Hematopoietic multipotent progenitor cell (in vitro differentiated cells): ENCODE results near the gene HOTAIR. TPM values are rescaled to one million over a fixed set of nuclear protein-coding genes. Genes with fewer than 3 reads are reported as not detected.

Experiments
- DNase-seq, 3 donors: peaks; one replicate each; pipeline ENCODE4 v3.0.0-alpha.2; 2011 to 2015; ENCODE audit warnings: low read depth in 2 of 3, low spot score in 2 of 3
- total RNA-seq: library from RNA; depleted of rRNA; stranded (reverse); fragments of >200 nt; gene quantifications from one replicate; pipeline ENCODE4 v1.2.3, GENCODE V29; 2012

HOTAIR gene
- total RNA-seq, 1 donor, result not detected

DNA sequence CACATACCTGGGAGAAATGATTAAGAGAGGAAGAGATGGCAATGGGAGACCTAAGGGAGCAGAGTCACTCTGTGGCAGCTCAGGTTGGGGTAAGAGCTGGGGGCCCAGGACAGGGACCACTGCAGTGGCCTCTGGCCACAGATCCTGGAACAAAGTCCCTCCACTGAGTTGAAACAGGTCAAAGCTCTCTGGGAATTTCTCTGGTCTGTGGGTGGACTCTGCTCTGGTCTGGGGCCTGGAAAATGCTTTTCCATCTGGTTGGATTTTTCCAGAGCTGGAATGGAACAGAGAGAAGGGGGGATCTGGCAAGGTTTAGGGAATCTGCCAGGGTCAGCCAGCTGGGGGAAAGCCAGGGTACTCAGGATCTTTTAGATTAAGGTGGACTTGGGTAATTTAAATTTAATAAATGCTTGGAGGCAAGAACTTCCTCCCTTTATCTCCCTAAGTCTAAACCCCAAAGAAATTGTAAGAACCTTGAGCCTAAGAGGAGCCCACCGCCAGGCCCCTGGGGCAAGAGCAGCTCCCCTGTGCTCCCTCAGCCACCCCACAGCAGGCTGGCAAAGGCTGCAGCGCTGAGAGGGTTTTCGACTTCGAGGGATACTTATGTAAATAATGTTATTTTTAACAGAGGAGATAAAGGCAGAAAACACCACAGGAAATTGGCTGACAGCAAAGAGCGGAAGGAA is 13.9 kb upstream of the HOTAIR start:
- no peak for DNase-seq

DNA sequence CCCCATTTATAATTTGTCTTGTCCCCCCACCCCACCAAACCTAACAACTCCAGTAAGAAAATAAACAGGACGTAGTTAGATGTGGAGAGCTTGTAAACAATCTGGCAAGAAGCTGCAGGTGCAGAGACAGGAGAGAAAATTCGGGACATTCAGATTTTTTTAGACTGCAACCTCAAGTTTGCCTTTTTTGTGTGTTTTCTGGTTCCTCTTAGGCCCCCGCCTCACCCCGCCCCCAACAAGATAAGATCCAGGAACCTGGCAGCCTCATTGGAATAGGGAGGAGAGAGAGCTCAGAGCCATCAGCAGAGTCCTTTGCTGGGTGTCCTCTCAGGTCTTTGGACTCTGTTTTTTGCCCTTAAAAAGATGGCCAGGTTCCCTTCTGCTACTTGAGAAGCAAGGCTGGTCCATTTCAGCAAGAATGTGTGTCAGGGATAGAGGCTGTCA is 13.1 kb upstream of the HOTAIR start:
- no peak for DNase-seq

DNA sequence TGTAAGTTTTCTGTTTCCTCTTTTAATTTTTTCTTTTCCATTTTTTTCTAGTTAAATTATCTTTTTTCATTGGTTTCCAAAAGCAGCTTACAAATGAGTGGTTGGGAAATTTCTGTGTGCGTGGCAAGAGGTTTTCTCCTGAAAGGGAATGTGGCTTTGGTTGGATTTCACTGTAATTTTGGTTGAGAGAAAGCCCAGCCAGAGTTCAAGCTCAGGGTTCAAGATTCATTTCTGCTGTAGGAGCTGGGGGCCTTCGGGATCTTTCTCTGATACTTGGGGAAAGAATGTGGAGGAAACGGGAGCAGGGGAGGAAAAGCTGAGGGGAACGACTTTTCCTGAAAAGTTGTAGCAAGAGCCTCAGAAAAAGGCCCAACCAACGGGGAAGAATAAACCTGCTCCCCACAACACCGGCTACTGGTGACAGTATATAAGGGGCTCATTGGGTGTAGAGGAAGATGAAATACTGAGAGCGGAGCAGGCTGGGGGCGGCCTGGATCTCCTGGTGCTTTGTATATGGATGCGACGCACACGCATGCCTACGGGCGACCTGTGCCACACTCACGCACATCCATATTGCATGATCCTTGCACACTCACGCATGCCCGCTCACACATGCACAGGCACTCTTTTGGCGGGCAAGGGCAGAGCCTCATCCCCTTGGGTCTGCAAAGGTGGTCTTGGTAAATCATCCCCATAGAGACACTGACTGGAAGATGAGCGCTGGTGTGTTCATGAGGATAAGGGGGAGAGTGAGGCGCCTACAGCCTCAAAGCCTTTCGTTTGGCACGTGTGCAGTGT is 12.1 kb upstream of the HOTAIR start:
- no peak for DNase-seq

- DNase-seq, result no peak
These were observed 11.4 kb upstream of the HOTAIR start for GRCh38 chr12:53985994-53986685.

- no peak for DNase-seq
These were observed 10.9 kb upstream of the HOTAIR start for GRCh38 chr12:53985692-53985993.

- peak in 2 of 3 donors; percentile 88 to 90 for DNase-seq
These were observed 10.3 kb upstream of the HOTAIR start, which contains the start of gene HOXC10 for GRCh38 chr12:53984901-53985691. Gene HOXC10 (plus strand): TSS chr12:53985146. CDS start chr12:53985260, 114 bp downstream.

- no peak for DNase-seq
These were observed 9.3 kb upstream of the HOTAIR start for GRCh38 chr12:53983950-53984572.

GRCh38 chr12:53983568-53983949 is 8.8 kb upstream of the HOTAIR start:
- no peak for DNase-seq

GRCh38 chr12:53982648-53983567 is 8.2 kb upstream of the HOTAIR start:
- DNase-seq, result no peak

DNA sequence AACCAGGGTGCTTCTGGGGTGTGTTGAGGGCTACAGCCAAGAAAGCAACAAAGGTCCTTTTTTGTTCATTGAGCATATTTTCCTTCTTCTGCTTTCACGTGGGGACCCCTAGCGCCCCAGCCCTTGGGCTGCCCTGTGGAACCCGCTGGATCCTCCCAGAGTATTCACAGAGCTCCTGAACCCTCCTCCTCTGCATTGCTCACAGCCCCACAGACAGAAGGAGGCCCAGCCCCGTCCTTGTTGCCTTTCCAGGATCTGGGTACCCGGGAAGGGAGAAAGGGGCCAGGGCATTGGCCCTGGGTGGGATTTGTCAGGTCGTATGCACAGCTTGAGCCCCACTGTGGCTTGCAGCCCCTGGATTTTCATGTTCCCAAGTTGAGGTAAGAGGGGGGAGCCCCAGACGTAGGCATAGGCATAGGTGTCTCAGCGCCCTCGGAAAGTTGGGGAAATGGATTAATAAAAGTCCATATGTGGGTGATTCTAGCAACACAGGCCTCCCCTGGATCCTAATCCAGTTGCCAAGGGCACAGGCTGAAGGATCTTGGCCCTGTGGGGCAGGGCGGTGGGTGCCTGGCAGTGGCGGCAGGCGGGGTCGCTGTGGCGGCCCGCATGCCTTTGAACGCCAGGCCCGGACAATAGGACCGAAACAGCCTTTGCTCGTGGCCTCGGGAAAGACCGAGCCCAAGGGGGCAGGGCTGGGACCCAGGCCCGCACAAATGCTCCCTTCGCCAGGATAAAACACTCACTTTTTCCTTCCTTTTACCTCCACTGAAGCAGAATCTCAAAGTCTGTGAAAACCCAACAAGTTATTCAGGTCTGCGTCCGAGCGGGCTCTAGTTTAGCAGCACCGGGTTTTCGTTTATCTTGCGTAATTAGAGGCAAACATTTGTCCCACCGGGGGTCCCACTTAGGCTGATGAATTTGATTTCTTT is 7.1 kb upstream of the HOTAIR start:
- DNase-seq, result no peak

- DNase-seq, result no peak
These were observed 6.2 kb upstream of the HOTAIR start for GRCh38 chr12:53980802-53981496.

GRCh38 chr12:53980104-53980801 is 5.5 kb upstream of the HOTAIR start:
- no peak for DNase-seq

DNA sequence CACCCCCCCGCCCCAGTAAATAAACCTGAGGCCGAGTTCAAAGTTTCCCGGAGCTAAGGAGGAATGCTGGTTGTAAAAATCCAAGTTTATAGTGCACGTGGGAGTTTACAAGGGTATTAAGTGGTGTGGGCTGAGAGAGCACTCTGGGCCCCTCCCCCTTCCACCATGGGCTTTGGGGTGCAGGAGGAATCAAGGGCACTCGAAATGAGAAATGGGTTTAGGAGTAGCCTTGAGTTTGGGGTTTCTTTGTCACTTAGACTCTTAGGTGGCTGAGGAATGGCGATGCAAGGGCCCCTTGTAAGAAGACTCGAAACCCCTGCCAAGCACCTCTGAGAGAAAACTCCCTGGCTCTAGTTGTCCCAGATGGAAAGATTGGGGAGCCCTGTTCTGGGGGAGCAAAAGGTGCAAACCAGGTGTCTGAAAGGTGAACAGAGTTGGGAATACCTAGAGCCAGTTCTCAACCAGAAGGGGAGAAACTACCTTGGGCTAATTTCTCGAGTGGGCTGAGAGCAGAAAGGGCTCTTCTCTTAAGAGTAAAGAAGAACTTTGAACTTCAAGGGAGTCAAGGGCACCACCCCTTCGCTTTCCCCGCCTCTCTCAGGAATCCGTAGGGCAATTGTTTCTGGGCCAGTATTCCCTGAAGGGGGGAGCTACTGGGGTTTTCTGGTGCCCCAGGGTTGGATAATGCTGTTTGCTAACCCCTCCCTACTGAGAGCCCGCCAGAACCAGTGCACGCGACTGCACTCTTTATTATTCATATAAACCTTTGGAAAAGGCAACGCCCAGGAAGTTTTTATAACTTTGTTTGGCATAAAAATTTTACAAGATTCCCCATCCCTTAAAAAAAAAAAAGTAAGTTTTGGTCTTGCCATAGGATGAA is 4.0 kb upstream of the HOTAIR start:
- DNase-seq, result no peak

DNA sequence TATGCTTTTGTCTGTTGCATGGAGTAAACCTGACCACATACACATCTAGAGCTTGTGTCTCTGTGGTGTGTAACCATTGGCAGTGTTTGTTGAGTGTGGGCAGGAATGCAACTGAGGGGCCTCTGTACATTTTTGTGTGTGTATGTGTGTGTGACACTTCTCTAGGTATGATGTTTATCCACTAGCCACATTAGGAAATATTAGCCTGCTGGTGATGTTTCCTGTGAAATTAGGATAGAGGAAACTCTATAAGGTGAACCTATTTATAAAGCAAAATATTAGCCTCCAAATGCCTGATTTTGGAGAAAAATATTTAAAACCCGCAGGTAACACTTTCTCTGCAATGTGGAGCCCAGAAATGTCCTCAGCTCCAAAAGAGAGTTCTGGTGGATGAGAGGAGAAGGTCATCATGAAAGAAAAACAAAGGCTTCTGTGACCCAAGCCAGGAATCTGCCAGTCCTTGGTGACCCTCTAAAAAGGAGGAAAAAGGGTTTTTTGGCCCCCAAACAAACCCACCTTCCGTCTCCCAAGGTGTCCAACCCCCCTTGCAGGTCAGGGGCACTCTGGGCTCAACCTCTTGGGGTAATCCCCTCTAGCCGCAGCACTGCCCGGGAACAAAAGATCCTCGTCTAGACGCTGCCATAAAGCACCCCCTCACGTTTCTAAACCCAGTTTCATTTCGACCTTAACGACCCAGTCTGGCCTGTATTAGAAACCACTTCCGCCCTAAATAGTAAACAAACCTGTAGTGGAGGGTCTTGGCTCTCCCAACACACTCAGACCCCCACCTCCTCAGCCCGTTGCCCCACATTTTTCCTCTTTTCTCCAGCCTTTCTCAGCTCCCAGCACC is 3.1 kb upstream of the HOTAIR start:
- no peak for DNase-seq
